Neural progenitor cell (in vitro differentiated cells): Measurements from ENCODE around the gene FBLN2.

Source experiments
- CTCF ChIP-seq: fragments of 200-600 bp; sonication (generic); IDR thresholded peaks from 2 replicates; pipeline ENCODE4 v1.5.1; 2017; ENCODE audit warnings: antibody characterized with exemption, mild to moderate bottlenecking
- EZH2phosphoT487 ChIP-seq: fragments of 200-600 bp; sonication (generic); IDR thresholded peaks from 2 replicates; pipeline ENCODE4 v1.6.1; 2017; ENCODE audit warnings: antibody characterized with exemption

DNA sequence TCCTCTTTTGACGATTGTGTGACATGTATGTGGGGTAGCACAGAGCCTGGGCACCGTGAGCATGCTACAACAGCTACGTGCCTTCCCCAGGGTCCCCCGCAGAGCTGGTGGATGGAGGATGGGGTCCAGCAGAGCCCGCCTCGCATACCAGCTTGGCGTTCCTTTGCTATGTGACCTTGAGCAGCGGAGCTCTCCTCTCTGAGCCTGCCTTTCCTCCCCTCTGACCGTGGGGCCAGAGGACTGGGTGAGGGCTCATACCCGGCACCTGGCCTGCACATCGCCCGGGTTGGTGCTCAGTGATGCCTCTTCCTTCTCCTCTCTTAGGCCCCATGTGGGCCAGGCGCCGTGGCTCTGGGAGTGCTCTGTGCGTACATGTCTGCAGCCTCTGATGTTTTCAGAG, 73.4 kb downstream of the FBLN2 start:
- TF ChIP-seq EZH2phosphoT487, result no peak
- TF ChIP-seq CTCF, result no peak
